ENCODE results near the gene CSTF1.
A peak's percentile ranks its signal among the peaks of the same experiment; 100 is the strongest.
"Not testable (repeated sequence)": the region's sequence is repeated elsewhere in the genome, so short reads cannot be mapped to it uniquely, and the experiment has no call there.

The CSTF1 gene

DNA sequence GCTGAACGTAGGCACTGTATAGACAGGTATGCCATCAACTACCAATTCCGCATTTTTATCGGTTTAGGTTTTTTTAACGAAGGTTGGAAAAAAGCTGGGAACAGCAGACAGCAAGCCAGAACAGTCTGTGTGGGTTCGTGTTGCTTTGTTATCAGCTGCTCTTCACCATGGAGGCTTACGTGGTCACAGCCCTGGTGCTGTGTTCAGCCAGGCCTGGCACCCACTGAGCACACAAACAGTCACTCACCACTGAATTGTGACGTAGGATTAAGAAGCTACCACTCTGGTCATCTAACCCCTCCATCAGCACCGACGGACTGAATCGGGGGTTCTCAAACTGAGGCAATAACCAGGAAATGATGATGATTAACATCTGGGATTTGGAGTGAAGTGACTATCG, 20.5 kb upstream of the CSTF1 start:
- DNase-seq, result no peak

DNA sequence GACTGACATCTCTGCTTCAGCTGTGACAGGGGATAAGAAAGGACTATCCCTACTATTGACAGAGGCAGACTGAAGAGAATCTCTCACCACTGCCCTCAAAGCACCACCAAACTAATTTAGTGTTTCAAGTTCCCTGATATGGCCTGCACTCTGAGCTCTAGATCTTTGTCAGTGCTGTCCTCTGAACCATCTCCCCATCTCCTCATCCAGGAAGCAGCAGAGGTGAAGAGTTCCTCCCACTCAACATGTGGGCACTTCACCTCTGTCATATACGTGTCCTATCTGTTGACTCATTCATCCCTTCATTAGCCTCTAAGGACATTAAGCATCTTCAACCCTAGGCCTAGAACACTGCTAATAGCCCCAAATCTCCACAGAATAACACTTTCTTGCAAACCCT, 19.6 kb upstream of the CSTF1 start:
- no peak for DNase-seq

DNA sequence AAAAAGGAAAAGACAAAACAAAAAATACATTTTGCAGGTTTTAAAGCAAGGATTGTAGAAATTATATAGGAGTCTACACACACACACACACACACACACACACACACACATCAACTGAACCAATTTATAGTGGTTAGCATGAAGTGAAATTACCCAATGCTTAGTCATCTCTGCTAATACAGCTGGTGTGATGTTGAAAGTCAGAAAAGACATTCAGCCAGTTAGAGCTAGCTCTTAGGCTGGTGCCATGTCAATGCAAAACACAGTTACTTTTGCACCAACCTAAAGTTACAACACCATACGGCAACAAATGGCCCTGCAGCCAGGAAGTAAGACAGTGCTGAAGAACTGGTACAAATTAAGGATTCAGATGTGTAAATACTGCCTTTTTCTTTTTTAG, 18.5 kb upstream of the CSTF1 start:
- peak; percentile 15 for DNase-seq

DNA sequence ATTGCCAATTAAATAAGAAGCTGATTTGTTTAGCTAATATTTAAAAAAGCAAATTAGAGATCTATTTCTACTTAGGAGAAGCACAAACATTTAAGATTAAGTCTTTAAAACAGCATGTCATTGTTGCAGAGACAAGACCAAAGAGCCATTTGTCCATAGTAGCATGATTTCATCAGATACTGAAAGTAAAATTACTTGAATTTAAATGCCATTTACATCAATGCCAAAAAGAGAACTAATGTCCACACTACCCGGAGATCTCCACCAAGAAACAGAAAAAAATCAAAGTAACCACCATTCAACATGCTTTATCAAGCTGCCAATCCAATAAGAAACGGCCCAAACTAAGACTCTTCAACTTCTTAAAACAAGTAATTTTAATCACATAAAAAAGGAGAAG, 16.1 kb upstream of the CSTF1 start:
- no peak for DNase-seq

DNA sequence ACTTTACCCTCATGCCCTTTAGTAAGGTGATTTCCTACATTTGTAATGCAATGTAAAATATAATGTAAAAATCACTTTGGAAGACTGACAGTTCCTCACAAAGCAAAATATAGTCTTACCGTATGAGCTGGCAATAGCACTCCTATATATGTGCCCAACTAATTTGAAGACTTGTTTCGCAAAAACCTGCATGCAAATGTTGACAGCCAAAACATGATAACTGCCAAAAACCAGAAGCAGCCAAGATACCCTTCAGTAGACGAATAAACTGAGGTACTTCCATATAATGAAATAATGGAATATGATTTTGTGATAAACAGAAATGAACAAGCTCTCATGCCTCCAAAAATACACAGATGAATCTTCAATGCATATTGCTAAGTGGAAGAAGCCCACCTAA, 14.1 kb upstream of the CSTF1 start:
- no peak for DNase-seq

DNA sequence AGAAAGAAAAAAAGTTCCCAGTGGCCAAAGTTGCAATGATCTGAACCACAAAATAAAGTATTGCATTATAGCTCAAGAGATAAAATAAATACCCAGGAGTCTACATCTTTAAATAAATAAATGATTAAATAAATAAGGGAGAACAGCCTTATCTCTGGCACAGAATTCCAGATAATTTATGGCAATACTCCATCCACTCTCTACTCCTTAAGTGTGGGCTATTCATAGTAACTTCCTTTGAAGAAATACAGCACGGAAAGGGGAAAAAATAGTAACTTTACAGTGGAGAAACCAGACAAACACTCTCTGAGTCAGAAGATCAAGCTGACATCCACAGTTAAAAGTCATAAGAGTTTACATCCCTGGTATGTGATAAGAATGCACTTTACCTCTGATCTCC, 12.1 kb upstream of the CSTF1 start:
- DNase-seq, result no peak

DNA sequence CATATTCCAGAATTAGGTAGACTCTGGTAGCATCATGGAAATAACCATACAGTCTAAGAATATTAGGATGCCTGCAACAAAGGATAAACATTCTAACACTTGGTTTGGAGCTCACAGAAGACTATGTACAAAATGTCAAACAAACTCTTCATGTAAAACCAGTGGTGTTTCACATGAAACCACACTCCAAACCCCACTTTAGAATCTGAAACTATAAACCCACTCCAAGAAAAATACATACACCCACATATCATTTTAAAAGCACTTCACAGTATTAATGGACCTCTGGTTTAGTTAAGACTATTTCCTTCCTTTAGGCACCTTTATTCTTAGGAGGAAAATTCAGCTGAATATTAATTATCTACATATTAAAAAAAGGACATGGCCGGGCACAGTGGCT, 10.9 kb upstream of the CSTF1 start:
- no peak for DNase-seq

DNA sequence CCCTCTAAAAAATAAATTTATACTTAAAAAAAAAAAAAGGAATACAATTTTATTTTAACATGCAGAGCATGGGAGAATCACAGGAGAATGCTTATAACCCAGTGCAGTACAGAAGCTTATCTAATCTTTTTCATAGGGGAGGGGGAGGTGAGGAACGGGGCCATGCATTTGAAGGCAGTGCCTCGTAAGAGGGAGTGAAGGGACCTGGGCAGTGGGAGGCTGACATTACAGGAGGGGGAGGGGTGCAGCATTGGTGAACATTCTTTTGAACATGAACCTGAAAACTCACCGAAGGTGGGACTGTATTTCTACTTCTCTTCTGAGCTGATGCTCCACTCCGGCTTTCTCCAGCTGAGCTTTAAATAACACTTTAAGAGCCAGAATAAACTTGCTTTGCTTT, 9.7 kb upstream of the CSTF1 start:
- DNase-seq, result no peak

DNA sequence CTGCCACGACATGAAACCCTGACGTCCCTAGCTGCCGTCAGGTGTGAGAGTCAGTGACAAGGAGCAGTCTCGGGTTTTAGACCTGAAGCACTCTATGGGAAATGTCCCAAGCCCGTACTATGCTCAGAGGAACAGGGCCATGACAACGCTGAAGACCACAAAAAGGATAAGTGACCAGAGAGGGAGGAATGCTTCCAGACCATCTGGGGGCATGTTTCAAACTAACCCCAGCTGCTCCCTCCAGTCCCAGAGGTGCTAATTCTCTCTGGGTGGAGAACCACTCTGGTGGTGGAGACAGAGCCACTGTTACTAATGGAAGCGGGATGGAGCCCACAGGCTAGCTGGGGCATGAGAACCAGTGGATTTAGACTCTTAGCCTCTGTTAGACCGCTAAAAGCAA, 9.1 kb upstream of the CSTF1 start:
- no peak for DNase-seq

DNA sequence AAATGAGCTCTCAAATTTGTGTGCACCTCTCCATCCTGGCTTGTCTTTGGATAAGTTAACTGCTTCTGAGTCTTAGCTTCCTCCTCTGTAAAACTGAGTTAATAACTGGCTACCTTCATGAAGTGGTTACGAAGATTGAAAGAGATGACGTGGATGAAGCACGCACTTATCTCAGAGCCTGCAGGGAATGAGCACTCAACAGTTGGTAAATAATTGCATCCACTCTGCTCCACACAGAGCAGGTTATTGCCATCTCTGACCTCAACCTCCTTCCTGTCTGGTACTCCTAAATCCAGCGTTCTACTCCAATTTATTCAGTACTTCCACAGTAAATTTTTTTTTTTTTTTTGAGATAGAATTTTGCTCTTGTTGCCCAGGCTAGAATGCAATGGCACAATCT, 7.3 kb upstream of the CSTF1 start:
- DNase-seq, result no peak

DNA sequence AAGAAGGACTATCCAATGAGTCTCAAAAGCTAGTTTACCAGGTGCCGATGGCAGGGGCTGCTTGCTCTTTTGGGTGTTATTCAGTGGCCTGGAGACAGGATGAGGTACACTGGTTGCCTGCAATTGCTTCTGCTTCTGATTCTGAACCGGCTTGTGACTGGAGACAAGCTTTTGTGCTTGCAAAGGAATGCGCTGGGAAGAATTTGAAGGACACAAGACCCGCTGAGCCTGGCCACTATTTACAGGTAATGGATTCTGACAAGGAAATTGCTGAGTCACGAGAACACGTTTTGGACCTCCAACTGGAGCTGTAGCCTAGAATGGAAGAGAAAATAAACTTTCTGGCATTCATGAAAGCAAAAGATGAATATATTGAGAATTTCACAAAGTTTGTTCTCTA, 6.2 kb upstream of the CSTF1 start:
- no peak for DNase-seq

DNA sequence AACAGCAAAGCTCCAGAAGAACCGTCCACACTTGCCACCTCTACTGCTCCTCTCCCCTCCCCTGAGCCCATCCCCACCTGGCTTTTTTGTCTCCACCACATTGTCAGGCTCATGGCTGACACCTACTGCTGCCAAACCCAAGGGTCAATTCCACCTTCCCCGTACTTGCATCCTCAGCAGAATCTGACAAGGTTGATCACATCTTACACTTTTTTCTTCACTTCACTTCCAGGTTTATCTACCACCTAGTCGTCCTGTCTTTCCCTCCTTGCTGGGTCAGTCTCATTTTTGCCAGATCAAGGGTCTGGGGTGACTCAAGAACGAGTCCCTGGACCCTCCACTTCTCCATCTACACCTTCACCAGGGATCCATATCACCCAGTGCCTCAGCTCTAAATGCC, 3.6 kb upstream of the CSTF1 start:
- DNase-seq, result no peak

DNA sequence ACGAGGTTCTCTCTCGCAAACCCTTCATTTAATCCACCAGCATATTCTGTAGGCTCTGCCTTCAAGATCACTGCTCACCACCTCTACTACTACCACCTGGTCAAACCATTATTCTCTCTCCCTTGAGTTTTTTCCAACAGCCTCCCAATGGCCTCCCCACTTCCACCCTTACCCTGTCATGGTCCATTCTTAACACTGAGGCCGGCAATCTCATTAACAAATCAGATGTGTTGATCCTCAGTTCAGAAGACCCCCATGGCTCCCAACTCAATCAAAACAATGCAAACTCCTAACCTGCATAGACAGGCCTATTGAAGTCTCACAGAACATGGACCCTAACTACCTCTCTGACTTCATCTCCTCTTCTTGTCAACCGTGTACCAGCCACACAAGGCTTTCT, 2.6 kb upstream of the CSTF1 start:
- no peak for DNase-seq

DNA sequence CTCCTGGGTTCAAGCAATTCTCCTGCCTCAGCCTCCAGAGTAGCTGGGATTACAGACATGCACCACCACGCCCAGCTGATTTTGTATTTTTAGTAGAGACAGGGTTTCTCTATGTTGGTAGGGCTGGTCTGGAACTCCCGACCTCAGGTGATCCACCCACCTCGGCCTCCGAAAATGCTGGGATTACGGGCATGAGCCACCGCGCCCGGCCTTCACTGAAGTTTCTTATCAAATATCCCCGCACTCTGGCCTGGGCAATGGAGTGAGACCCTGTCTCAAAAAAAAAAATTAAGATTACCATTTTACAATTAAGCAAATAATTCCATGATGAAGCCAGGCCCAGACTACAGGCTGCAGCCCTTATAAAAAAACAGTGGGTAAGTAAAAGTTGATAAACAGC, 2.0 kb upstream of the CSTF1 start:
- DNase-seq, result not testable (repeated sequence)

DNA sequence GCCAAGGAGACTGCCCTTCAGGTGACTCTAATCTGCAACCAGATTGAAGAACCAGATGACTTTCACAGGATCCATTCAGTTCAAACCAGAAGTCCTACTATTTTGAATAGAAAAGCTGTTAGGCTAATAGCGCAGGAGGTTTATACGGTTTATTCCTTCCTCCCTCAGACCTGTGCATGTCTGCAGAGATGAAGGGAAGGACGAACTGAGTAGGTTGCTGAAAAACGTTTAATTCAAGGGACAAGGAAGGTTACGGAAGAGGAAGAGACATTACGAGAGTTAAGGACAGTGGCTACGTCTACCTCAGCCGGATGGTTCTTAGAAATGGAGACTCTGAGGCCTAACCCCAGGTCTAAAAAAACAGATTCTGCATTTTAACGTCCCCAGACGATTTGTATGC, 1.4 kb upstream of the CSTF1 start:
- no peak for DNase-seq

DNA sequence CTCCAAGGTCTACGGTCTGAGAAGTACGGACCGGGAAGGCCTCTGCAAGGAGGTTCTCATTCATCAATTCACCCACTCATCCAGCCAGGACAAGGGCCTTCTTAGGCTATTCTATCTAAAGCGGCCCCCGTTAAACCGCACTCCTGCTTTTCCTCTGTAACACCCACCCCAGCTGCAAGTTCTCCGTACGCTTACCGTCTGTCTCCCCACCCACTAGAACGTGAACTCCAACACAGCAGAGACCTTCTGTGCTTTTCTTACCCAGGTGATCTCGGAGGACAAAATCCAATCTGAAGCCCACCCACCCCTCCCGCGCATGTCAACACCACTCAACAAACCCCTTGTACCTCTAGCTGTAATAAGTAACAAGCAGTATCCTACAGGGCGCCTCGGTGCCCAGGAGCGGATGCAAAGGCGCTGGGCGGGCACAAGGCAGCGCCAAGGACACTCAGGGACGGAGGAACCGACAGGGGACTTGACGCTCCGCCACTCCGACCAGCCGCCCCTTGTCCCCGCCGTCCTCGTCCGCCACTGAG, 781 bp upstream of the CSTF1 start:
- DNase-seq, result no peak

DNA sequence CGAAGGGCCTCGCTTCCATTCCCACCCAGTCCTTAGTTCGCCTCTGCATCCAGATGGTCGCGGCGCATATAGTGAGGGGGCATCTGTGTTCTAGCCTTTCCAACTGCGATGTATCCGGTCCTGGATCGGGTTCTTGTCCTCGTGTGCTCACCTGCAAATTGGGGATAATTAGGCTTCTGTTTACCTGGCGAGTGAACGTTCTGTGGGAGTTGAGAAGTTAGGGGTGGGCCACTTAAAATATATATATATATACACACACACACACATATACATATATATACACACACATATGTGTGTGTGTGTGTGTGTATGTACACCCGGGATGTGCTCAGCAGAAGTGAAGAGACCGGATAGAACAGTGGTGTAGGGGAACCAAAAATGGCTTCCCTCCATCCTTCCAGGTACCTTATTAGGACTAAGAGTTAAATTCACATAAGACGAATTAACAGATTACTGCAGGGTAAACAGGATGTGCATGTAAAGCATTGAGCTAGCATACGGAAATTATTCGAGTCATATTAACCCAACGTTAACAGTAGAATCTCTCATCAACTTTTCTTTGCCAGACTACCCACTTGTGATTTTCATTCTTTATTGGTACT, 537 bp downstream of the CSTF1 start:
- no peak for DNase-seq

DNA sequence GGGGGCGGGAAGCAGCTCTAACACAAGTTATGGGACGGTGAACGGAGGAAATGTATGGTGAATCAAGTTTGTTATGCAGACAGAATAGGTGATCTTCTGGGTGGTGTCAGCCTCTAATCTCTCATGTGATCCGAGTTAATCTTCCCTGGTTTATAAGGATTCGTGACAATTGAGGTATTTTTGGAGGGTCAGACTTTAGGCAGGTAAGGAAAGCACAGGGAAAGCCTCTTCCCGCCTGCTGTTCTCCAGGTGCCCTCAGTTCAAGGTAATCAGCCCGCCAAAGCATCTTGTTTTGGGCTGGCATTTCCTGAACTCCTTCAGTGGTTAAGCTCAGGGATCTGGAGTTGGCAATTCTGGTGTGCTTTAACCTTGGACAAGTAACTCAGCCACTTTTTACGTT, 1.2 kb downstream of the CSTF1 start:
- DNase-seq, result no peak

DNA sequence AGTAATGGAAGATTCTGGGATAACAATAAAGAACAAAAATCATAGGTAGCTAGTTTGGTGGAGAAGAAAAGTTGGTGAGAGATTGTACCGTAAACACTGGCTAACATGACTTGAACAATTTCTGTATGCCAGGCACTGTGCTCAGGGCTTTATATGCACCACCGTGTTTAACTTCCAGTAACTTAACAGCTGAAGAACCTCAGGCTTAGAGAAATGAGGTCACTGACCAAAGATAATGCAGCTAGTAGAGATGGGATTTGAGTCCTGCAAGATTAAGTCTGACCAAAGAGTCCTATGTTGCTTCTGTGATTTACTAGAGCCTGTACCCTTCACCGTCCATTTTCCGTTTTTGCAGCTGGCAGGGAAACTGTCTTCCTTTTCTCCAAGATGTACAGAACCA, 2.7 kb downstream of the CSTF1 start:
- no peak for DNase-seq

DNA sequence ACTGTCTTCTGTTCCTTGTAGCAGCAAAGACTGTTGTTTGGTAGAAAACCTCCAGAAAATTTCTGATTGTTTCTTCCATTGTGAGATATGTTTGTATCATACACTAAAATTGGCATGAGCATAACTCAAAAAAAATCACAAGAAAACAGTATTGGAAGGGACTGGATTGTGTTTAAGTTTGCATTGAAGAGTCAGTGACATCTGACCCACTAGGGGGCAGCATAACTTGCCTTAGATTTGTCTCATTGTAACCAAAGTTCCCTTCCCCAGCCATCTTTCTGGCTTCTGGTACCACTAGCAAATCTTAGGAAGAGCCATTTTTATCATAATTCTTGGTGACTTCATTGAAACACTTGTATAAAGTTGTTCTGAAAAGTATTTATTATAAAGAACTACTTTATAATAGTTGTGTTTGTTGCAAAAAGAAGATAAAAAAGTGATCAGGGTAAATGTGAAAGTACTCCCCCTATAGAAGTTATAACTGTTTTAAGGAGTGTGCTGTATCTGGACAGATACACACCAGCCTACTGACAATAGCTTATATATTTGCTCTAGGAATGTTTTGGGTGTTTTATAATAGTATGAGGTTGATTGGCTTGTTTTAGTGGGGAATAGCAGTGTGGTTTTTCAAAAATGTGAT, 7.7 kb downstream of the CSTF1 start:
- DNase-seq, result peak; percentile 43

DNA sequence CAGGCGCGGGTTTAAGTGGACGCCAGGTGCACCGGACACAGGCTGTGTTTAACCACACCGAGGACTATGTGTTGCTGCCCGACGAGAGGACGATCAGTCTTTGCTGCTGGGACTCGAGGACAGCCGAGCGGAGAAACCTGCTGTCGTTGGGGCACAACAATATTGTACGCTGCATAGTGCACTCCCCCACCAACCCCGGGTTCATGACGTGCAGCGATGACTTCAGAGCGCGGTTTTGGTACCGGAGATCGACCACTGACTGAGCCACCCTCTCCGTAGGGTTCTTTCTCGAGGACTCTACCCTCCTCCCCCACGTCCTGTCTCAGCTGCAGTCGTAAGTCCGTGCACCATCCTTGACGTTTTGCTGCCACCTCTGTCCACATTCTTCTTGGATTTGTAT, 11.0 kb downstream of the CSTF1 start:
- no peak for DNase-seq

DNA sequence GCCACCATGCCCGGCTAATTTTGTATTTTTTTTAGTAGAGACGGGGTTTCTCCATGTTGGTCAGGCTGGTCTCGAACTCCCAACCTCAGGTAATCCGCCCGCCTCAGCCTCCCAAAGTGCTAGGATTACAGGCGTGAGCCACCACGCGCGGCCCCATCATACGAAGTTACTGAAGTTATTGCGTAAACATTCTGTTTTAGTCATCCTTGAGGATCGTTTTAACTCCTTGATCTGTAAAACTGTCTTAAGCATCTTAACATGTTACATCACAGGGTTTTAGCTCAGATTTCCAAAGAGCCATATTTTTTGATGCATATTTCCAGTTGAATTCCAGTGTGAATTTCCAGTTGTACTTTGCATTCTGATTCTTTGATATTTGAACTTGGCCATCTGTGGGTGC, 12.9 kb downstream of the CSTF1 start:
- not testable (repeated sequence) for DNase-seq

DNA sequence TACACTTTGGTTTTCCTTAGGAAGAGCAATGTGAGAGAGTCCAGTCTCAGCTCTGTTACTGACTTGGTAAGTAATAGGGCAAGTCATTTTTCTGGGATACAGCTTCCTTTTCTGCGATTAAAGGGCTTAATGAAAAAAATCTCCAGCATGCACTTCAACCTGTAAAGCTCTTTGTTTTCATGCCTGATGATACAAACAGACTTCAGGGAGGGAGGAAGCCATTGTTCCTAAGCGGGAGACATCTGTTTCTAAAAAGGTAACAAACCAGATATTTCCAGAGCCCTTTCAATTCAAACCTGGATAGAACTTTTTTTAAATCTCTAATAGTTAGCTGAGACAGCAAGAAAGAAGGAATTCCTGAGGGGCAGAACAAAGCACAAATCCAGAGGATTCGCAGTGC, 14.5 kb downstream of the CSTF1 start:
- no peak for DNase-seq

DNA sequence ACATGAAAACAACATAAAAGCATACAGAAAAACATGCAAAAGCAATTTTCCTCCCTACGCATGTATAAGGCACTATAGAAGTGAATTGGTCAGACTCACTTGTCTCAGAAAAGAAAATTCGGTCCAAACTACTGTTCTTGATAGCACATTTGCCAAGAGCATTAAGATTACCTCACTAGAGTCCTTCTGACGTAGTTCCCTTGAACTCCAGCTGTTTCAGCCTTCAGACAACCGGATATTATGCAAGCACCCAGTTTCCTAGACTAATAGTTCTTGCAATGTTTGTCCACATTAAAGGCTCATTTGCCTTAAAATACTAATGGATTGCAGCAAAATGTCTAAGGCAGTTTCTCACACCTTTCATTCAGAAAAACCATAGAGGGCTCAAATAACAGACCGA, 17.1 kb downstream of the CSTF1 start:
- DNase-seq, result no peak

DNA sequence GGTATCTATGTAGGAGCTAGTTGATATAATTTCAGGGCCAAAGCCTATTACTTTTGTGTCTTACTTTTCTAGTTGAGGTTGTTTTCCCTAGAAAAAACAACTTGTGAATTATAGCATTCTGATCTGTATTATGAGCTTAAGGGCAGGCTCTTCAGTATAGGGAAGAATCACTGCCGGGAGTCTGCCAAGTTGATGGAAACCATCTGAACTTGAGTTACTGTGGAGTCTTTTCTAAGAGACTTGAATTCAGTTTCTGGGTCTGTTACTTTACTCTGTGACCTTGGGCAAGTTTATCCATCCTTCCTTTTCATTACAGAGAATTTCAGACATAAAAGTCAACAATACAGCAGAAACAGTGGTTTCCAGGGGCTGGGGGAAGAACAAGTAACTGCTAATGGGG, 17.5 kb downstream of the CSTF1 start:
- DNase-seq, result no peak

Data from amniotic stem cell (primary cell).